ENCODE results near the gene USP25. TPM values are rescaled to one million over a fixed set of nuclear protein-coding genes. Genes with fewer than 3 reads are reported as not detected.

The USP25 gene
- total RNA-seq, 2 donors from 2014 or later = 32.0 to 43.5 TPM

DNA sequence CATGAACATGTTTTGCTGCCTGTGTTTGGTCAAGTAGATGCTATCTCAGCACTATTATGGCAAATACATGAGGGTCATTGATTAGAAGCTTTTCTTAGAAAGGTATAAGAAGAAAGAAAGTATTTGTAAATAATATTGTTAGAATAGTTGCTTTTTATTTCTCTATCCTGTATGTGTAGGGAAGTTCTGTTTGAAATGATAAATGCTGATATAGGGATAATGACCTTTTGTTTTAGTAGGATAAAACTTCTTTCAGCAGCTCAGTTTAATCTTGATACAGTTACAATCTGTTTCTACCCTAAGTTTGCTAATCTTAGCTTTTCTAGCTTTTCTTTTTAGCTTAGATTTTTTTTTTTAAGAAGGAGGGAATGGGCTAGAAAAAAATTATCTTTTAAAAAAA, 63.3 kb downstream of the USP25 start:
- Histone ChIP-seq H3K9me3 (no peaks in the 10 kb centered on the region), H3K27me3 (replicated peaks; ENCODE audit: insufficient read depth) (no peaks in the 10 kb centered on the region), H3K36me3 (no peaks in the 10 kb centered on the region), H3K4me3 (no peak overlapping the region), H3K27ac (no peak overlapping the region), H3K4me1 (ENCODE audit: control insufficient read depth in 1 of 2, low read depth in 2 of 2) (peaks cover 3 to 16% of the 10 kb centered on the region in 2 donors)
- DNase-seq (ENCODE audit: low spot score) (no peak), ATAC-seq (ENCODE audit: insufficient number of reproducible peaks, low FRiP score, low read depth) (no peak)
- TF ChIP-seq, protein P1, sequence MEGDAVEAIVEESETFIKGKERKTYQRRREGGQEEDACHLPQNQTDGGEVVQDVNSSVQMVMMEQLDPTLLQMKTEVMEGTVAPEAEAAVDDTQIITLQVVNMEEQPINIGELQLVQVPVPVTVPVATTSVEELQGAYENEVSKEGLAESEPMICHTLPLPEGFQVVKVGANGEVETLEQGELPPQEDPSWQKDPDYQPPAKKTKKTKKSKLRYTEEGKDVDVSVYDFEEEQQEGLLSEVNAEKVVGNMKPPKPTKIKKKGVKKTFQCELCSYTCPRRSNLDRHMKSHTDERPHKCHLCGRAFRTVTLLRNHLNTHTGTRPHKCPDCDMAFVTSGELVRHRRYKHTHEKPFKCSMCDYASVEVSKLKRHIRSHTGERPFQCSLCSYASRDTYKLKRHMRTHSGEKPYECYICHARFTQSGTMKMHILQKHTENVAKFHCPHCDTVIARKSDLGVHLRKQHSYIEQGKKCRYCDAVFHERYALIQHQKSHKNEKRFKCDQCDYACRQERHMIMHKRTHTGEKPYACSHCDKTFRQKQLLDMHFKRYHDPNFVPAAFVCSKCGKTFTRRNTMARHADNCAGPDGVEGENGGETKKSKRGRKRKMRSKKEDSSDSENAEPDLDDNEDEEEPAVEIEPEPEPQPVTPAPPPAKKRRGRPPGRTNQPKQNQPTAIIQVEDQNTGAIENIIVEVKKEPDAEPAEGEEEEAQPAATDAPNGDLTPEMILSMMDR (IDR thresholded peaks at IDR 0.05) = no peak

- no peak for DNase-seq (ENCODE audit: low spot score)
- no peaks in the 10 kb centered on the region for H3K9me3 ChIP-seq
- no peak for ATAC-seq (ENCODE audit: insufficient number of reproducible peaks, low FRiP score, low read depth)
- no peak overlapping the region for H3K27ac ChIP-seq
- TF ChIP-seq, protein P1 (IDR thresholded peaks at IDR 0.05) = no peak
- H3K36me3 ChIP-seq = no peaks in the 10 kb centered on the region
- H3K4me3 ChIP-seq = no peak overlapping the region
- H3K4me1 ChIP-seq (ENCODE audit: control insufficient read depth in 1 of 2, low read depth in 2 of 2) = peaks cover 3 to 16% of the 10 kb centered on the region in 2 donors
- H3K27me3 ChIP-seq (replicated peaks; ENCODE audit: insufficient read depth) = no peaks in the 10 kb centered on the region
Measured at GRCh38 chr21:15793550-15794235, 63.9 kb downstream of the USP25 start.

- DNase-seq (ENCODE audit: low spot score) (no peak), ATAC-seq (ENCODE audit: insufficient number of reproducible peaks, low FRiP score, low read depth) (no peak)
- no peaks in the 10 kb centered on the region for H3K36me3 ChIP-seq
- no peak overlapping the region for H3K4me3 ChIP-seq
- H3K27ac ChIP-seq = no peak overlapping the region
- TF ChIP-seq, protein P1 (IDR thresholded peaks at IDR 0.05) = no peak
- H3K4me1 ChIP-seq (ENCODE audit: control insufficient read depth in 1 of 2, low read depth in 2 of 2) = peaks cover 3 to 12% of the 10 kb centered on the region in 2 donors
- H3K27me3 ChIP-seq (replicated peaks; ENCODE audit: insufficient read depth) = no peaks in the 10 kb centered on the region
- no peaks in the 10 kb centered on the region for H3K9me3 ChIP-seq
Measured at GRCh38 chr21:15794277-15794912, 64.6 kb downstream of the USP25 start.

DNA sequence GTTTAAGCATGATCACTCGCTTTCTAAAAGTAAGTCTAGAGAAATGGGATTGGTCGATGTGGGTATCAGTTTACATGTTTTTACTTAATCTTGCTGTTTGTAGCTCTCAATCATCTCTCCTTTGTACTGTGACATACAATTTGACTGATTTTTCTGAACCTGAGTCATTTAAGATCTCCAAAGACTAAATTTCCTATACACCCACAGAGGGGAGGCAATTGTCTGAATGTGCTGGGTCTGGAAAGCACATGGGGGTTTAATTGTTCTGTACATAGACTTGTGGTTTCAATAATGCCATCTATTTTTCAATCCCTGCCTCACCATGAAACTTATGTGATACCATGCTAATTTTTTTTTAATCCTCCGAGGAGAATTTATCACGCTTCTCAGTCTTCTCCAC, 65.8 kb downstream of the USP25 start:
- no peak overlapping the region for H3K4me3 ChIP-seq

More for the DNA sequence above, 65.8 kb downstream of the USP25 start:
- DNase-seq (ENCODE audit: low spot score) = no peak
- TF ChIP-seq, protein P1 (IDR thresholded peaks at IDR 0.05) = no peak
- H3K36me3 ChIP-seq = no peaks in the 10 kb centered on the region
- H3K9me3 ChIP-seq = no peaks in the 10 kb centered on the region
- H3K27me3 ChIP-seq (replicated peaks; ENCODE audit: insufficient read depth) = no peaks in the 10 kb centered on the region
- H3K4me1 ChIP-seq (ENCODE audit: control insufficient read depth in 1 of 2, low read depth in 2 of 2) = peaks cover 3 to 8% of the 10 kb centered on the region in 2 donors
- ATAC-seq (ENCODE audit: insufficient number of reproducible peaks, low FRiP score, low read depth) = no peak
- H3K27ac ChIP-seq = no peak overlapping the region

All from thoracic aorta (tissue), 2 donors.